Activated naive CD8-positive, alpha-beta T cell treated with anti-CD3 and anti-CD28 coated beads, Interleukin-2, amount 50 U/mL, for 16 hours (primary cell): ENCODE measurements around the gene GYG2.
"Not testable (repeated sequence)": the region's sequence is repeated elsewhere in the genome, so short reads cannot be mapped to it uniquely, and the experiment has no call there.

Experiments
- DNase-seq: peaks from one replicate; pipeline ENCODE4 v3.0.0-alpha.2; 2020; ENCODE audit warnings: low read depth, low spot score

The GYG2 gene

GRCh38 chrX:2901367-2902036, 72.8 kb downstream of the GYG2 start:
- DNase-seq, result no peak

- DNase-seq, result no peak
Observed at GRCh38 chrX:2902841-2903240, 74.1 kb downstream of the GYG2 start.

DNA sequence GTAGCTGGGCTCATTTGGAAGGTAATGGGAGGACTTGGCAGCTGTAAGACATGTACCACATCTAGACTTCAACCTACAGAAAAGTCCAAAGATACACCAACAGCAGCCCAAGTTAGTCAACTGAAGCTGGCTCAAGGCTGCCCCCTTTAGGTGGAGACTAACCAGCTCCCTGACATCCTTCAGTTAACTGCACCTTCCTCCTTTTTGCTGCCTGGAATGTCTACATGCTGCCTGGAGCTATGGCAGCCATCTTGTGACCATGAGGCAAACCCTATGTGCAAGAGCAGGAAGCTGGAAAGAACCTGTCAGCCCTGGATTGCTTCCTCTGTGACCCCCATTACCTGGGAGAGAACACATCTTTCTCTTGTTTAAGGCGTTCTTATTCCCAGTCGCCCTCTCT, 74.6 kb downstream of the GYG2 start:
- no peak for DNase-seq

- no peak for DNase-seq
Observed at GRCh38 chrX:2907295-2907694, 78.6 kb downstream of the GYG2 start.

GRCh38 chrX:2908125-2908685, 79.5 kb downstream of the GYG2 start:
- DNase-seq, result no peak

- no peak for DNase-seq
Observed at GRCh38 chrX:2910109-2910508, 81.4 kb downstream of the GYG2 start.

DNA sequence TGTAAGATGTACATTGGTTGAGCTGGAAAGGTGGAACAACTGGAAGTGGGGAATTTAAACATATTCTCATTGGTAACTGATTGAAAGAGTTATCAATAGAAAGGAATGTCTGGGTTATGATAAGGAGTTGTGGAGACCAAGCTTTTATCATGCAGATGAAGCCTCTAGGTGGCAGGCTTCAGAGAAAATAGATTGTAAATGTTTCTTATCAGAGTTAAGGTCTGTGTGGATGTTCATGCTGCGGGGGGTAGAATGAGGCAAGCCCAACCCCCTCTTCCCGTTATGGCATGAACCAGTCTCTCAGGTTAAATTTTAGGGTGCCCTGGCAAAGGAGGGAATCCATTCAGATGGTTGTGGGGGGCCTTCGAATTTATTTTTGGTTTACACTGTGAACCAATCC, 84.4 kb downstream of the GYG2 start:
- DNase-seq, result no peak

DNA sequence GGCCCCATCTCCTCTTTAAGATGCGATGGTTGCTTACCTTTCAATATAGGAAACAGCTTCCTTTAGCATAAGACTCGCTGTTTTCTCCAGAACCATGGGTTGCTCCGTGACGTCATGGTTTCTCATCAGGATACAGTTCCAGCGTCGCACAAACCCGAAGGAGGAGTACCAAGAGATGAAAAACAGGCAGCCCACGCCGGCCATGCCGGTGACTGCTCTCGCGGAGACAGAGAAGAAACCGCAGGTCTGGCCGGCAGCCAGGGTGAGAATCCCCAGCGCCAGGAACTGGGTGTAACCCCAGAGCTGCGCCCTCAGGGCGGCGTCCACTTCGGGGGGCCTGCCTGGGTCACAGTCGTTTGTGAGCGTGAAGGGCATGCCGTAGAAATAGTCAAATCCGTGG, 89.0 kb downstream of the GYG2 start:
- DNase-seq, result no peak

GRCh38 chrX:2921193-2921592, 92.5 kb downstream of the GYG2 start:
- no peak for DNase-seq

DNA sequence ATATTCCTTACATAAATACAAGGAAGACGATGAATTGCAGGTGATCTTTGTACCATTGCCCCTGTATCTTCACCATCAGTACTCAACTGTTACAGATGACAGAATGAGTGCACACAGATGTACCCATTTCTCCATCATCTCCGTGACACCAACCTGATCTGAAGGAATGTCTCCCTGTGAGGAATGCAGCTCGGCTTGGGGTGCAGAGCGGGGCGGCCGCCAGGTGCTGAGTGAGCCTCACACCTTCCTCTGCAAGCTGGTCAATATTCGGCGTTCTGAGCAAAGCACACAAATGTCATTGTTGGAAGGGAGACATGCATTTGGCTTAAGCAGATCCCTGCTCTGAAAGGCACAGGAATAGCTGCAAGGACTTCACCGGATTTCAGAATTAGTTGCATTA, 93.0 kb downstream of the GYG2 start:
- DNase-seq, result no peak

- DNase-seq, result no peak
Observed at GRCh38 chrX:2924151-2924550, 95.4 kb downstream of the GYG2 start.

GRCh38 chrX:2926255-2926654, 97.5 kb downstream of the GYG2 start:
- DNase-seq, result not testable (repeated sequence)

GRCh38 chrX:2926664-2927275, 98.0 kb downstream of the GYG2 start:
- no peak for DNase-seq

- no peak for DNase-seq
Observed at GRCh38 chrX:2928191-2928582, 99.5 kb downstream of the GYG2 start.

DNA sequence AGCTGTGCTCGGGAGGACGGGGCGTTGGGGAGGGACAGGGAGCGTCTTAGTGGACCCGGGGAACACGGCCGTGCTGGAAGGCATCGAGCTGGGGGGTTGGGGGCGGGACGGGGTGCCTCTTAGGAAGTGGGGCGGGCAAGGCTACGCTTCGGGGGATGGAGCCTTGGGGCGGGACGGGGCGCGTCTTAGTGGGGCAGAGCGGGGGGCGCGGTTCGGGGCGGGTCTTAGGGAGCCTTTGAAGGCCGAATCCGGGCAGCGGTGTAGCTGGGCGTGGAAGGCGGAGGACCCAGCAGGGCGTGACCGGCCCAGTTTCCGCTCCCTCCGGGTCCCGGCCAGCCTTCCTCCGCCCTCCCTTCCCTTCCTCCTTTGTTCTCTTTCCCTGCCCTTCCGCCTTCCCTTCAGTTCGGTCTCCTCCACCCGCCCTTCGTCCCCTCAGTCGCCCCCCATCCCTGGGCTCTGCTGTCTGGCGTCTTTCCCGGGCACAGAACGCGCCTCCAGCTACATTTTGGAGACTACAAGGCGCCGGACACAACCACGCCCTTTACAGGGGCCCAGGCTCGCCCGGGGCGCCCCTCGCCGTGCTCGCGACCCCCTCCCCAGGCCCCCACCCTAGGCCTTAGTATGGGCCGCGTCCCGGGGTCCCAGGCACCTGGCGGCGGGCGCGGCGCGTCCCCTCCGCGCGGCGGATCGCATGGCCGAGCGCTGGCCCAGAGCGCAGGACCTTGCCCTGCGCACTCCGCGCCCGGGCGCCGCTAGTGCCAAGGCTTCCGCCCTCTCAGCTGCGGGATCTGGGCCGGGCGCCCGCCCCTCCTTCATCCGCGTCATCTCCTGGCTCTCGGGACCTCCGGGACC, 100.1 kb downstream of the GYG2 start, which contains the start of gene ARSD:
TSS of gene ARSD (minus strand) at position 757 of the 852 bp plus-strand sequence. CDS start at position 693, 64 bp downstream.
- DNase-seq, result peak; percentile 3

- DNase-seq, result no peak
Observed at GRCh38 chrX:2931155-2931554, 102.4 kb downstream of the GYG2 start.

DNA sequence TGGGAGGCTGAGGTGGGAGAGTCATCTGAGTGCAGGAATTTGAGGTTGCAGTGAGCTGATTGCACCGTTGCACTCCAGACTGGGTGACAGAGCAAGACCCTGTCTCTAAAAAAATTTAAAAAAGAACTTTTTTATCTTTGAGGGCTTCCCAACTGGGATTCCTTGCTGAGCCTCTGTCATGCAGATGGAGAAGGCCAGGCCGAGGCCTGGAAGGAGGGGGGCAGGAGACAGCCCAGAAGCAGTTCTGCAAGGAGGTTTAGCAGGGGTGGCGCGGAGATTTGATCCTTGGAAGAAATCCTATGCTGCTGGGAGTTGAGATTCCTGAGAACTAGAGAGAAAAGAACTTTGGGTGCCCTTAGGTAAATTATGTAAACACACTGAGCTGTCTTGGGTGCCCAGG, 102.9 kb downstream of the GYG2 start:
- DNase-seq, result no peak
